HG03064 (cell line): Measurements from ENCODE around the gene KRT3.

Experiments used
- ATAC-seq: cut with Tn5 transposase; IDR thresholded peaks from one replicate; pipeline ENCODE4 v1.9.1; 2021; ENCODE audit warnings: low read depth; ENCODE audit not compliant: unreplicated experiment

Gene KRT3

DNA sequence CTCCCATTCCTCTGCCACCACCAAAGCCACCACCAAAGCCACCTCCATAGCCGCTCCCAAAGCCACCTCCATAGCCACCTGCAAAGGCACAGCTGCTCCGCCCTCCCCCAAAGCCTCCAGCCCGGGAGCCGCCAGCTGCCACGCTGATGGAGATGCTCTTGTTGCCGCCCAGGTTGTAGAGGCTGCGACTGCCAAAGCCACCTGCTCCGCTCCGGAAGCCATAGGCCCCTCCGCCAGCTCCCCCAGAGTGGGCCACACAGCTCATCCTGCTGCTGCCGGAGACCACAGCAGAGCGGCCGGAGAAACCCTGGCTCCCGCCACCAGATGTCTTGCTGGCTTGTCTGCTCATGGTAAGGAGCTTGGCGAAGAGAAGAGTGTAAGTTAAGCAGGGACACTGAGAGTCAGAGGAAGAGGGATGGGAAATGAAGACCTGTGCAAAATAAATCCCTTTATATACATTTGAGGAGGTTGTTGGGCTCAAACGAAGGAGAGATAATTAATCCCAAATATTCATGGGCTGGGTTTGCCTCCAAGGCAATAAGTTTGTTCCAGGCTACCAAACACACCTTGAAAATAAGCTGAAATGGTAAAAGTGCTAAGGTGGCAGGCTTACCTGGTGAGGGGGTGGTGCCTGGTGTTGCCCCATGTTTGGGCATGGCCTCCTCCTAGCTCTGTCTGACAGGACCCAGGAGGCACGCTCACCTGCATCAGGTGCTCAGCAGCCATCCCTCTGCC lies at the start of gene KRT3:
KRT3 (minus strand) TSS at position 424 of the 735 bp plus-strand sequence; CDS start at position 349, 75 bp downstream.
- ATAC-seq: no peak

DNA sequence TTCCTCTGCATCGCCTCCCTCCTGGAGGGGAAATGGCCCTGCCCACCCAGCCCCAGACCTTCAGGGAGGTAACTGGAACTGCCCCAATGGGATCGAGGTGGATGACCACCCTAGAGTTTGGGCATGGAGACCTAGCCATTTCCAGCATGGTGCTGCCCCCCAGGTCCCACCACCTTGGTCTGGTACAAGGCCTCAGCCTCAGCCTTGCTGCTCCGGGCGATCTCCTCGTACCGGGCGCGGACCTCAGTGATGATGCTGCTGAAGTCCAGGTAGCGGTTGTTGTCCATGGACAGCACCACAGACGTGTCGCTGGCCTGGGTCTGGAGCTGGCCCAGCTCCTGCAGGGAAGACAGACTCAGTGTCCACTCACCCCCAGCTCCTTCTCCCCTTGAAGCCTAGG lies 48.5 kb upstream of the KRT3 start:
- ATAC-seq: no peak

DNA sequence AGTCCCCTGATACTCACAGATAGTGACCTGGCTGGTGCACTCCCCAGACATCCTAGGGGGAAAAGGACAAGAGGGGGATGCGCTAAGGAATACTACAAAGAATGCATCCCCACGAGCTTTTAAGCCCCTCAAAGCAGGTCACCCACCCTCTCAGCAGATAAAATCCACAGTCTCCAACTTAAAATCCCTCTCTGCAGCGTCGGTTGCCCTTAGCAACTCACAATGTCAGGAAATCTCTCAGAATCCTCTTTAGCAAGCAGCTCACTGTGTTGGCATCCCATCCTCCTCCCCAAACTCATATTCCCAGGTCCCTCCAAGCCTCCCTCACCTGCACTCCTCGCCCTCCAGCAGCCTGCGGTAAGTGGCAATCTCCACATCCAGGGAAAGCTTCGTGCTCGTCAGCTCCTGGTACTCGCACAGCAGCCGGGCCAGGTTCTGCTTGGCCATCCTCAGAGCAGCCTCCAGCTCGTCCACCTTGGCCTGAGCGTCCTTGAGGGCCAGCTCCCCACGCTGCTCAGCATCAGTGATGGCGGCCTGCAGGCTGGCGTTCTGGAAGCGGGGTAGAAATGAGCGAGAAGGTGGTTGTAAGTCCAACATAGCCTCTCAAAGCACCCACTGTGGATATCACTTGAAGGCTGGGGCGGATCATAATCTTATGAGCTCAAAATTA lies 43.7 kb upstream of the KRT3 start:
- no peak for ATAC-seq

DNA sequence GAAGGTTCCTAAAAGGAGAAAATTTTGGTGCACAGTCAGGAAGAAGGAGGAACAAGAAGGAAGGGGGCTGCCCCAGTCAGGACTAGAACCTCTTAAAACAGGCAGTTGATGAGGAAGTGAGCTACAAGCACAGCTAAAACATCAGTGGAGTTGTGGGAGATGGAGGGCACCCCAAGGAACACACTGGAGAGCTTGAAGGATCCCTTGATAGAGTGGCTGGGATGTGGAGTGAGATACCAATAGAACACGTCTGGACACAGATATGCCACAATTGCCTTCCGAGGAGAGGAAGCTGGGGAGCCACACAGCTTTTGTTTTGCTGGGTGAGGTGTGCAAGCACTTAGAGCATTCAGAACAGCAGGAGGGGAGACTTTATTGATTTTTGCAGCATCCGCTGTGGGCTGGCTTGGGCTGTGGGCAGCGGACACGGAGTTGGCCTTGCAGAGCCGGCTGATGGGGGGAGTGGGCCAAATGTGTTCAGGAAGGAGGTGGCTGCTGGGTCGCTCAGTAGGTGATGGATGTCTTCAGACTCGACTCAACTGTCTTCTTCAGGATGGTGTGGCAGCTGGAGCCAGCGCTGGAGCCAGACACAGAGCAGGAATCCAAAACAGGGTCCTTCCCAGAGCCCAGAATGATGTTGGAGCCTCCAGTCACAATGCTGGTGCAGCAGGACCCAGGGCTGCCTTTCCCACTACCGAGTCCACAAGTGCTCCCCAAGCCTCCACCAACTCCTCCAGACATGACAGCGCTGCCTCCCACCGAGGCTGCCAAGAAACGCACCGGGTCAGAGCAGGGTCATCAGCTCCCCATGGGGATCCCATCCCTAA lies 42.9 kb upstream of the KRT3 start:
- no peak for ATAC-seq

DNA sequence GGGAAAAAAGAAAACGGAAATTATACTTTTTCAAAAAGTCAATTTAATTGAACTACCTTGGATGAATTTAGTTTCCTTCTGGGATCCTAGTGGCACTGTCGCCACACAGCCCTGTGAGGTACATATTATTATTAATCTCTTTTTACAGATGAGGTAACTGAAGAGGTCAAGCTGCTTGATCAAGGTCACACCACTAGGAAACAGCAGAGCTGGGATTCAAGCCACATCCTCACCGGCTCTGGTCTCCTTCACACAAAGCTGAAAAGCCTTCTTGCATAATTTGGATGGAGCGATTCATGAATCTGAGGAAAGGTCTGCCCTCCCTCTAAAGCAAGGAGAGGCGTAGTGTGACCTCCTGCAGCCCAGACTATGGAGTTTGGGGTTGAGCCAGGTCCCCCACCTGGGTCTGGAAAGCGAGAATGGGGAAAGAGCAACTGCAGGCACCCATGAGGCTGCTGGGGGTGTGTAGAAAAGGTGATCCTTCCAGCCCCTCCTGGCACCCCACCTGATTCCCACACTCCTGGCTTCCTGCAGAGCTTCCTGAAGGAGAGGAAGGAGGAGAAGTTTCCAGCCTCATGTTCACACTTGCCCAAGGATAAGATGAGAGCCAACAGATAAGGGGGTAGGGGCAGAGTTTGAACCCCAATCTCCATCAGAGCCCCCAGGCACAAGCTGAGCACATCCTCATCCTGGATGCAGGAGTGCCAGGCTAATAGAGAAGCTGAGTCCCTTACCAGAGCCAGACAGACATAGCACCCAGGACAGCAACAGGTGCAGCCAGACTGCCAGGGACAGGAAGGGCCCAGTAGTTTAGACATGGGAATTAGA lies 42.1 kb upstream of the KRT3 start:
- no peak for ATAC-seq

DNA sequence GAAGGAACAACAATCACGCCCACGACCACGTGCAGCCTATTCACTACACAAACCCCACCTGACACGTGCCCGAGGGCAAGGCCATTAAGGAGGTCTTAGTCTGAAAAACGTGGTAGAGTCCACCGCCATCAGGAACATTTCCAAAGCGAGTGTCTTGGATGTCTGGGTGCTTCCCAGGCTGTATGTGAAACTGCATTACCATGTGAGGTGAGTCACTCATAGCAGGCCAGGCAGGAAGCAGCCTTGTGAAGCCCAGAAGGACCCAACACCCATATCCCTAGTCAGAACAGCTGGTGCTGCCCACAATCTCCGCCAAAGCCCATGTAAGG lies 41.5 kb upstream of the KRT3 start:
- ATAC-seq: no peak

DNA sequence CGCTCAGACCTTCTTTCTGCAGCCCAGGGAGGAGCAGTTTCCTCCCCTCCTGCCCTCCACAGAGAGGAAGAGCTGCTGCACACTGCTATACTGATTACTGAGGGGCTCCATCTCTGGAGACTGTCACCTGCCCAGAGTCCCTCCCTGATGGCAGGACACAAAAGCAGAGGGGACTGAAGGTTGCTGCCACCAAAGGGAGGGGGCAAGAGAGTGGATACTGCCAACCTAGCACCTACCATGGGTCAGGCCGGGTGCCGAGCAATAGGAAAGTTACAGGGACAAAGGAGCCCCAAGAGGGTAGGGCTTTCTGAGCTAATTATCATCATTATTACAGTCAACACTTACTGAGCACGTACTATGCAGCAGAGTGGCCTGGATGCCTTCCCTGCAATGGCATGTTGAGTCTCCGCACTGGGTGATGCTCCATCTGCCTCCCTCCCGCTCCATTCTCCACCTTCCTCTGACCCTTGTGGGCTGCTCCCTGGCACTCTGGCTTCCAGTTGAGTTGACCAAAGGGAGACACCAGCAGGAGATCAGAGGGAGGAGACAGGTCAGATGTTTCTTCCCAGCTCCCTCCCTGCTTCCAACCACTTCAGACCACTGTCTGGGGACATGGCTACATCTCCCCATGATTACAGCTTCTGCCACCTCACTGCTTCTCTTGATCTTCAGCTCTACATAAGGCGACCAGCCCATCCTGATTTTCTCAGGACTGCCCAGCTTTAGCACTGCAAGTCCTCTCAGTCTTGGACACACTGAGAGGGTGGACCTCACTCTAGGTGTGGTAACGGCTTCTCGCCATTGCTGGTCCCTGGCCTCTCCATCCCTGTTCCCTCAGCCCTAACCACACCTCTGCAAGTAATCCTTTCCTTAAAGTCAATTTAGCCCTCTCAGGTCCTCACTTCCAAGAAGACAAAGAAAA lies 40.8 kb upstream of the KRT3 start:
- ATAC-seq: no peak

DNA sequence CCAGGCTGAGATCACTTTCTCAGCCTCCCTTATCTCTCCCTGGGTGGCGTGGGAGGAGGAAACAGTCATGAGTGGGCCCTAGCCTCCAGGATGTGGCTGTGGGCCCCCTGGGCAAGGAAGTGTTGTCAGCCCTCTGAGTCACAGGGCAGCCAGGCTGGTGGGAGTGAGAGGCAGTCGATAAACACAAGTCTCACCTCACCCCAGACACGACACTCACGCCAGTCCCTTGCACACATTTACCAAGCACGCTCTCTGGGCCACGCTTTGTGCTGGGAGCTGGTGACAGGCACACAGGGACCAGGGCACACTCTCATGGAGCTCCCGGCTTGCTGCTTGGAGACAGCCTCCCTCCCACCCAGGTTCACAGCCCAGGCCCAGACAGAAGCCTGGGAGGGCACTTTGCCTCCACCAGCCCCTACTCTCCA lies 40.1 kb upstream of the KRT3 start:
- no peak for ATAC-seq

DNA sequence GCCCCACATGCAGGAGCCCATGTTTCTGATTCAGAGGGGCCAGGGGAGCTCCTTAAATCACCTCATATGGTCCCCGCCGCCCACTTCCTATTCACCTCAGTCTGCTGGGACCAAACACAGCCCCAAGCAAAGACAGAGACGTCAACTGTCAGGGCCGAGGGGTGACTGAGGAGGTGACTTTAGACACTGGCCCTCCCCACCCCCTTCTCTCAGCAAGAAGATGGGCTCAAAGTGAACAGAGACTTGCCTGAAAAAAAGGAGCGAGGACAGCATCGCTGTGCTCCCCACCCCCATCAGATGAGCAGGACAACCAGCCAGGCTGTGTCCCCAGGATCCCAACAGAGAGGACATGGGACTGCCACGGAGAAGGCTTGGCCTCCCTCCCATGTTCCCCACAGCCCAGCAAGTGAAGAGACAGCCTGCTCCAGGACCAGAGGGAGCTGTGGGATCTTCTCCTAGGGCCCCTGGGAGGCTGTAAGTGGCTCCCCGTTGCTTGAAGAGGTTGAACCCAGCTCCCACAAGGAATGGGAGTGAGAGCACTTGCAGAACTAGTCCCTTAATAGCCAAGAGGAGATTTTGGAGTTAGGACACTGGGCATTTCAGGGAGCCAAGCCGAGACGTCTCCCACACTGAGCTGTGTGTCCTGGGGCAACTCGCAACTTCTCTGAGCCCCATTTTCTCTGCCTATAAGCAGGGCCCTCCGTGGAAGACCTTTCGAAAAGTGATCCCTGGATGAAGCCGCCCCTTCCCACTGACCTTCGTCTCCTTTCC lies 39.5 kb upstream of the KRT3 start:
- no peak for ATAC-seq

DNA sequence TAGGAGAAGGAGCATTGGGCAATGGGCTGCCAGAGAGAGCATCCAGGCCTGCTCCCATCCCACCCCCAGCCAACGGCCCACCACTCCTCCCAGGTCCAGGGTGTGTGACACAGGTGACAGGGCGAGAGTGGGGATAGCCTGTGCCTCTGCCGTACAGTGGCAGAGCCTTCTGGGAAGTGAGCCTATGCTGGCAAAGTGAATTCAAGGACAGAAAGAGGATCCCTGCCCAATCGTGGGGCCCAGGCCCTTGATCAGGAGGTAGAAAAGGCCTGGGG lies 38.7 kb upstream of the KRT3 start:
- ATAC-seq: no peak

DNA sequence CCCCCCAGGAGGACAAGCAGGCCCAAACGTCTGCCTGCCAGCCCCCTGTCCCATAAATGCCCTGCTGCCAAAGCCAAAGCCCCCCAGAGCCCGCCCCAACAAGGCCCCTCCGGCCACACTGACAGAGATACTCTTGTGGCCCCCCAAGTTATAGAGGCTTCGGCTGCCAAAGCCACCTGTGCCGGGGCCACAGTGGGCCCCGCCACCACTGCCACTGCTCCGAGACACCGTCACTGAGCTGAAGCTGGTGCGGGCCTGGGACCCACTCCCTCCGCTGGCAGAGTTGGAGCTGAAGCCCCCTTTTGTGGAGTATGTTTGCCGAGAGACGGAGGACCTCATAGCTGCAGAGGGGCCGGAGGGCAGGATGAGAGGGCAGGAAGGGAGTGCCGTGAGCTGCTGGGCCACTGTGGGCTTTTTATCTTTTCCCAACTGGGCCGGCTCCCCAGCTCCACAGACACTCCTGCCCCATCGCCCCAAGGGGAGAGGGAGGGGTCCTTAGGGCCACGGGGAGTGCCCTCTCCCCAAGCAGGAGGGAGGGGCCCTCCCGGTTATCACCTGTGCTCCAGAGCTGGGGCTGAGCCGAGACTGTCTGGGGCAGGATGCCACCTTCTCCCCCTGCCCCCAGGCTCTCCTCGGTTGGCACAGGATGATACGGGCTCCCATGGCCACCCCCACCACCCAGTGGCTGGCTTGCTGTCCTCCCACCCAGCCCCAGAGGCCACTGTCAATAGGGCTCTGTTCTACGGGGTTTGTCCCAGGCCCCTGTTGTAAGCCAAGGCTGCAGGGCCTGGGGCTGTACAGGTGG lies 38.2 kb upstream of the KRT3 start, which contains the start of gene KRT79:
KRT79 (minus strand) TSS at position 390 of the 805 bp plus-strand sequence; CDS start at position 339, 51 bp downstream.
- no peak for ATAC-seq

DNA sequence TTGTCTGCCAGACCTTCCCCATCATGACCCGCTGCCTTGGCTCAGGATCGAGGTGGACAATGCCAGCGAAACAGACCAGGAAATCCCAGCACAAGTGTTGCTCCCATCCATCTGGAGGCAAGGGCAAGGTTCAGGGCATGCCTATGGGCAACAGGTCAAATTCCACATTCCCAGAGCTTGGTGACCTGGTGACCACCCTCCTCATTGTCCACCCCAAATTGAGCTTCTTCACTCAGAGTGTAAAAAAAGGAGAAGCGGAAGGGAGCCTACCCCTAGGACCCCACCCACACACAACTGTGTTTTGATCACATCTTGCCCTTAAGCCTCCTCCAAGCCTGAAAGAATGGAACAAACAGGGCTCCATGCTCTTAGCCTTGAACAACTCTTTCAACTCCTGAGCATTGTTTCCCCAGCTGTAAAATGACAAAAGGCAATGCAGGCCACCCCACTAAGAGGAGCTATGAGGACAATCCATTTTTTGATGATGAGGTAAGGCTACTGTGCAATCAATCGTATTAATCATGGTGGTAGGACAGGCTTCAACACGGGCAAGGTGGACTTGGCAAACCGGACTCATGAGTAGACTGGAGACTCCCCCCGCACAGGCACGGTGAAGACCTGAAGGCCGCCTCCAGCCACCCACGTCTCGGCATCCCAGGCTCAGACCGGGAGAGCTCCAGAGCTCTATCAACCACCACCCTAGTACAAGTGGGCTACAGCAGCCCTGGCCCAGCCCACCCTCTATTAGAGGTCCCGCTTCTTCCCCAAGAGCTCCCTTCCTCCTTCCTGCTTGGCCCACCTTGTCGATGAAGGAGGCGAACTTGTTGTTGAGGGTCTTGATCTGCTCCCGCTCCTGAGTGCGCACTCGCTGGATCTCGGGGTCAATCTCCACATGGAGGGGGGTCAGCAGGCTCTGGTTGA lies 37.3 kb upstream of the KRT3 start:
- ATAC-seq: no peak

DNA sequence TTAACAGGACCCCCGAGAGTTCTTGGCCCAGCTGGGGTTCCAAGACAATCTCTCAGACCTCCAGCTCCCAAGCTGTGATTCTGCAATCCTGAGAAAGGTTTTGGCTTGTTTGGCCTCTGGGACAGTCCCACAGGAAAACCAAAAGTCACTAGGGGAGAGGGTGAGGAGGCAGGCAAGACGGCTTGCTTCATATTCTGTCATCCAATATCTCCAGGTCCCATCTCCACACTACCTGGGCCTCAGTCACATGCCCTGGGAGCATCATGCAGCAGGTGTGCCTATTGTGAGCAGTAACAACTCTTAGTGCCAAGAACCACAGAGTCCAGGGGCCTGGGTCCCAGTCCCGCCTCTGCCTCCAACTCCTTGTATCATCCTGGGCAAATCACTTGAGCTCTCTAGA lies 36.5 kb upstream of the KRT3 start:
- ATAC-seq: no peak

DNA sequence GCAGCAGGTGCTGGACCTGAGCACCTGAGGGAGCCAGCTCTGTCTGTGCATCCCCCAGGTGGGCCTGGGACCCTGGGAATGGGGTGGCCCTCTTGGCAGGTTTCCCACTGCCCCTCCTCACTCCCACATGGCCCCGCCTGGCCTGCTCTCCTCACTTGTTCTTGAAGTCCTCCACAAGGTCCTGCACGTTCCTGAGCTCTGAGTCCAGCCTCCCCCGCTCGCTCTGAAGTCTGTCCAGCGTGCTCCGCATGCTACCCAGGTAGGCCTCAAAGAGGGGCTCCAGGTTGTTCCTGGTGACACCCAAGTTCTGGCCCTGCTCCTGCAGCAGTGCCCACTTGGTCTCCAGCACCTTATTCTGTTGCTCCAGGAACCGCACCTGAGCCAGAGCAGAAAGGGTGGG lies 35.3 kb upstream of the KRT3 start:
- no peak for ATAC-seq

DNA sequence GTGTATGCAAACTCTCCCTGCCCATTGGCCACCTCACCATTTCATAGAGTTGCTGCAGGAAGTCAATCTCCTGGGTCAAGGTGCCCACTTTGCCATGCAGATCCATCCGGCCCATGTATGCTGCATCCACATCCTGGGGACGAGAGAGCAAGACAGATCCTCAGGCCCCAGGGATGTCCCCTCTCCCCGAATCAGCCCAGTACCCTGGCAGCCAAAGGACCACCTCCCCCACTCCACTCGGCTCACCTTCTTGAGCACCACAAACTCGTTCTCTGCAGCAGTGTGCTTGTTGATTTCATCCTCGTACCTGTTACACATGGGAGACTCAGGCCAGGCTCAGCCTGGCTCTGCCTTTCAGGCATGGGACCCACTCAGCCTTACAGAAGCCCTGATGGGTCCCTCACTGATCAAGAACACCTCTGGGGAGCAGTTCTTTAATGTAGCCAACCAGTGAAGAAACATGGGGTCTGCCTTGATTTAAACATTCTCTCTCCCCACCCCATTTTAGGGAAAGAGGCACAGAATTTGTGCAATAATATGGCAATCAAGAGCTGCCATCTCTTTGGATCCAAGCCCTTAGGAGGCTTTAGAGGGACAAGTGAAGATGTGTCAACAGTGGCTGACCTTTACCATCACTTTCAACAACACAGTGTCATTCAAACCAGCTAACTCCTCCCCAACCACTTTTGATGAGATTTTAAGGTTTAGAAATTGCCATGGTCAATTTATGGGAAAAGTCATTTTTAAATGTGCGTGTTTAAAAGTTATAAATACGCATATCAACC lies 34.3 kb upstream of the KRT3 start:
- no peak for ATAC-seq

DNA sequence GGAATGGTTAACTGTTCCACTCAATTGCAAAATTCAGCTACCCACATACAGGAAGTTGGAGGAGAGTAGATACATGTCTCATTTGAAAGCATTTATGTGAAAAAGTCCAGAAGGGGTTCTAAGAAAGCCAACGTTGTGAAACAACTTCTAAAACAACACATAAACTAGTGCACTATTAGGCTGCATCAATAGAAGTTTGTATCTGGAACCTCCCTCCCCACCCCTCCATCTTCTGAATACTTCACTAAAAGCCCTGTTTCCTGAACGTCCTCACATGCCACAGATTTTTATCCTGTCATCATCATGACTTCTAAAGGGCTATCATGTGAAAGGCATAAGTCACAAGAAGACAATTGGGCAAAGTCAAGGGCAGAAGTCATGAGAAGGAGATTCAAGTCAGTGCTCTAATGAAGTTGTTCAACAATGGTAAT lies 32.7 kb upstream of the KRT3 start:
- no peak for ATAC-seq
